ENCODE measurements around the gene ATL3.

- TF ChIP-seq, protein P1, sequence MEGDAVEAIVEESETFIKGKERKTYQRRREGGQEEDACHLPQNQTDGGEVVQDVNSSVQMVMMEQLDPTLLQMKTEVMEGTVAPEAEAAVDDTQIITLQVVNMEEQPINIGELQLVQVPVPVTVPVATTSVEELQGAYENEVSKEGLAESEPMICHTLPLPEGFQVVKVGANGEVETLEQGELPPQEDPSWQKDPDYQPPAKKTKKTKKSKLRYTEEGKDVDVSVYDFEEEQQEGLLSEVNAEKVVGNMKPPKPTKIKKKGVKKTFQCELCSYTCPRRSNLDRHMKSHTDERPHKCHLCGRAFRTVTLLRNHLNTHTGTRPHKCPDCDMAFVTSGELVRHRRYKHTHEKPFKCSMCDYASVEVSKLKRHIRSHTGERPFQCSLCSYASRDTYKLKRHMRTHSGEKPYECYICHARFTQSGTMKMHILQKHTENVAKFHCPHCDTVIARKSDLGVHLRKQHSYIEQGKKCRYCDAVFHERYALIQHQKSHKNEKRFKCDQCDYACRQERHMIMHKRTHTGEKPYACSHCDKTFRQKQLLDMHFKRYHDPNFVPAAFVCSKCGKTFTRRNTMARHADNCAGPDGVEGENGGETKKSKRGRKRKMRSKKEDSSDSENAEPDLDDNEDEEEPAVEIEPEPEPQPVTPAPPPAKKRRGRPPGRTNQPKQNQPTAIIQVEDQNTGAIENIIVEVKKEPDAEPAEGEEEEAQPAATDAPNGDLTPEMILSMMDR (conservative IDR thresholded peaks at IDR 0.05): no peak
- TF ChIP-seq EZH2 (IDR thresholded peaks at IDR 0.05; ENCODE audit: low read depth): no peak
Measured at GRCh38 chr11:63680834-63681320, 9.7 kb upstream of the ATL3 start.

All from PC-9 (cell line).